Transverse colon (tissue), 4 donors: ENCODE results near the gene PPP1R9A.

Source experiments
- EP300 ChIP-seq: sonication (generic); formaldehyde crosslinking; IDR thresholded peaks from one replicate; pipeline ENCODE4 v1.6.1; 2017; ENCODE audit warnings: antibody characterized with exemption, low read depth
- POLR2A ChIP-seq: fragments of 450-650 bp; IDR thresholded peaks from one replicate; pipeline ENCODE4 v1.6.1; 2016; ENCODE audit warnings: antibody characterized with exemption, mild to moderate bottlenecking, moderate library complexity
- POLR2AphosphoS5 ChIP-seq, 3 donors: sonication (generic); formaldehyde crosslinking; IDR thresholded peaks; one replicate each; pipeline ENCODE4 v1.6.1; 2016; ENCODE audit warnings: antibody characterized with exemption in 3 of 3
- TF ChIP-seq, protein P1 (sequence below), 5 experiments: fragments of 200-600 bp in 3 of 5; fragments of 450-650 bp in 2 of 5; sonication (generic) in 3 of 5; IDR thresholded peaks; 1 replicate in 2 of 5; 2 replicates in 3 of 5; pipeline ENCODE4 v1.5.1; 2016 to 2017; ENCODE audit warnings: antibody characterized with exemption in 5 of 5, inconsistent platforms in 3 of 5, mild to moderate bottlenecking in 2 of 5, moderate library complexity in 1 of 5

DNA sequence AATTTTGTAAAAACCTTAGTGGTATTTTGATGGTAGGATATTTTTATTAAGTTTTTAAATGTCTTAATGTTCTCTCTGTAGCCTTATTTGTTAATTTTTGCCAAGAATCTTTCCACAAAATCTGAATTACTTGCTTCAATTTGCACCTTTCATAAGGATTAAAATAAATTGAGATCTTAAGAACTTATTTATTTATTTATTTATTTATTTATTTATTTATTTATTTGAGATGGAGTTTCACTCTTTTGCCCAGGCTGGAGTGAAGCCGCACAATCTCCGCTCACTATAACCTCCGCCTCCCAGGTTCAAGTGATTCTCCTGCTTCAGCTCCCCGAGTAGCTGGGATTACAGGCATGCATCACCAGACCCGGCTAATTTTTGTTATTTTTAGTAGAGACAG is 98.6 kb downstream of the PPP1R9A start:
- TF ChIP-seq, protein P1, sequence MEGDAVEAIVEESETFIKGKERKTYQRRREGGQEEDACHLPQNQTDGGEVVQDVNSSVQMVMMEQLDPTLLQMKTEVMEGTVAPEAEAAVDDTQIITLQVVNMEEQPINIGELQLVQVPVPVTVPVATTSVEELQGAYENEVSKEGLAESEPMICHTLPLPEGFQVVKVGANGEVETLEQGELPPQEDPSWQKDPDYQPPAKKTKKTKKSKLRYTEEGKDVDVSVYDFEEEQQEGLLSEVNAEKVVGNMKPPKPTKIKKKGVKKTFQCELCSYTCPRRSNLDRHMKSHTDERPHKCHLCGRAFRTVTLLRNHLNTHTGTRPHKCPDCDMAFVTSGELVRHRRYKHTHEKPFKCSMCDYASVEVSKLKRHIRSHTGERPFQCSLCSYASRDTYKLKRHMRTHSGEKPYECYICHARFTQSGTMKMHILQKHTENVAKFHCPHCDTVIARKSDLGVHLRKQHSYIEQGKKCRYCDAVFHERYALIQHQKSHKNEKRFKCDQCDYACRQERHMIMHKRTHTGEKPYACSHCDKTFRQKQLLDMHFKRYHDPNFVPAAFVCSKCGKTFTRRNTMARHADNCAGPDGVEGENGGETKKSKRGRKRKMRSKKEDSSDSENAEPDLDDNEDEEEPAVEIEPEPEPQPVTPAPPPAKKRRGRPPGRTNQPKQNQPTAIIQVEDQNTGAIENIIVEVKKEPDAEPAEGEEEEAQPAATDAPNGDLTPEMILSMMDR (IDR thresholded peaks at IDR 0.05): no peak
- TF ChIP-seq POLR2A (no peak), POLR2AphosphoS5 (IDR thresholded peaks at IDR 0.05) (no peak), EP300 (no peak)
